Panc1 (cell line): Measurements from ENCODE around the gene TEX53. TPM values are rescaled to one million over a fixed set of nuclear protein-coding genes. Genes with fewer than 3 reads are reported as not detected.

Source experiments
- total RNA-seq: library from RNA; stranded (reverse); gene quantifications from one replicate; pipeline ENCODE4 v1.2.1, GENCODE V29; 2021; ENCODE audit not compliant: unreplicated experiment

Gene TEX53
- total RNA-seq, 1 experiment from 2014 or later: not detected

Other genes starting within 250 kb of the TEX53 start
- 18.0 TPM for gene WHRN, start 152.3 kb downstream of the TEX53 start, total RNA-seq
- 71.8 TPM for gene ATP6V1G1, start 70.0 kb downstream of the TEX53 start, total RNA-seq
- gene TMEM268, start 46.5 kb downstream of the TEX53 start, total RNA-seq: 9.0 TPM
- gene TEX48, start 24.4 kb upstream of the TEX53 start, total RNA-seq: not detected
- 0.03 TPM for gene TNFSF15, start 148.2 kb upstream of the TEX53 start, total RNA-seq